KBM-7 (cell line): ENCODE results near the gene SLC12A8.
A peak's percentile ranks its signal among the peaks of the same experiment; 100 is the strongest.

ENCODE experiments used
- DNase-seq: peaks from one replicate; pipeline ENCODE4 v3.0.0-alpha.2; 2015
- in situ Hi-C: fragments of 300-500 bp; cut with MboI; formaldehyde crosslinking; loops from 2 replicates; pipeline ENCODE4 v1.14.3; 2020; ENCODE audit warnings: low sequenced_read_pairs, low pct_unique_long_range_greater_than_20kb, mixed read lengths

The SLC12A8 gene

GRCh38 chr3:125123451-125124305 lies 88.9 kb downstream of the SLC12A8 start:
- in situ Hi-C loops = no loop called here
- peak; percentile 27 for DNase-seq

- no peak for DNase-seq
- in situ Hi-C loops = no loop called here
Observed at GRCh38 chr3:125121246-125122010, 91.1 kb downstream of the SLC12A8 start.

- no peak for DNase-seq
- in situ Hi-C loops = no loop called here
Observed at GRCh38 chr3:125120379-125121122, 92.0 kb downstream of the SLC12A8 start.

GRCh38 chr3:125119752-125120378 lies 92.7 kb downstream of the SLC12A8 start:
- in situ Hi-C loops = no loop called here
- DNase-seq = no peak

GRCh38 chr3:125118600-125118999 lies 93.9 kb downstream of the SLC12A8 start:
- in situ Hi-C loops = no loop called here
- no peak for DNase-seq

- DNase-seq = no peak
Observed at GRCh38 chr3:125117631-125118191, 94.8 kb downstream of the SLC12A8 start.

GRCh38 chr3:125116311-125117080 lies 96.1 kb downstream of the SLC12A8 start:
- no peak for DNase-seq

More at GRCh38 chr3:125117631-125118191, 94.8 kb downstream of the SLC12A8 start:
- in situ Hi-C loops = no loop called here

GRCh38 chr3:125115640-125116039 lies 96.9 kb downstream of the SLC12A8 start:
- in situ Hi-C loops = no loop called here
- DNase-seq = no peak

More at GRCh38 chr3:125116311-125117080, 96.1 kb downstream of the SLC12A8 start:
- in situ Hi-C loops = no loop called here

- no peak for DNase-seq
Observed at GRCh38 chr3:125112981-125113380, 99.6 kb downstream of the SLC12A8 start.

GRCh38 chr3:125110876-125111480 lies 101.6 kb downstream of the SLC12A8 start:
- in situ Hi-C loops = no loop called here
- DNase-seq = no peak

More at GRCh38 chr3:125112981-125113380, 99.6 kb downstream of the SLC12A8 start:
- in situ Hi-C loops = no loop called here

- in situ Hi-C loops = no loop called here
- DNase-seq = no peak
Observed at GRCh38 chr3:125110016-125110875, 102.3 kb downstream of the SLC12A8 start.

GRCh38 chr3:125109536-125109925 lies 103.0 kb downstream of the SLC12A8 start:
- in situ Hi-C loops = no loop called here
- no peak for DNase-seq

GRCh38 chr3:125108833-125109535 lies 103.6 kb downstream of the SLC12A8 start:
- in situ Hi-C loops = no loop called here
- no peak for DNase-seq

- in situ Hi-C loops = no loop called here
- no peak for DNase-seq
Observed at GRCh38 chr3:125107861-125108567, 104.5 kb downstream of the SLC12A8 start.

GRCh38 chr3:125107363-125107762 lies 105.2 kb downstream of the SLC12A8 start:
- no peak for DNase-seq
- in situ Hi-C loops = no loop called here

- in situ Hi-C loops = no loop called here
- no peak for DNase-seq
Observed at GRCh38 chr3:125105116-125105515, 107.4 kb downstream of the SLC12A8 start.
